Measurements from ENCODE around the gene EBF3. TPM values are rescaled to one million over a fixed set of nuclear protein-coding genes. Genes with fewer than 3 reads are reported as not detected.

The EBF3 gene
- total and polyA plus RNA-seq, 2 experiments from 2014 or later = 0.27 to 0.49 TPM

- TF ChIP-seq STAT1 (IDR thresholded peaks at IDR 0.05; ENCODE audit: unreplicated experiment) (no peak), NANOG (IDR thresholded peaks at IDR 0.05; ENCODE audit: borderline replicate concordance) (no peak), ETS1 (IDR thresholded peaks at IDR 0.05) (no peak), ZNF462 (CRISPR knock-in tag; IDR thresholded peaks at IDR 0.05) (no peak), ZNF331 (CRISPR knock-in tag; IDR thresholded peaks at IDR 0.05; ENCODE audit: low read depth) (no peak), POLR2AphosphoS5 (IDR thresholded peaks at IDR 0.05; ENCODE audit: low read depth) (no peak), CTCF (conservative IDR thresholded peaks at IDR 0.05; ENCODE audit: low read depth in 2 of 2) (no peak)
- TF ChIP-seq, protein P1, sequence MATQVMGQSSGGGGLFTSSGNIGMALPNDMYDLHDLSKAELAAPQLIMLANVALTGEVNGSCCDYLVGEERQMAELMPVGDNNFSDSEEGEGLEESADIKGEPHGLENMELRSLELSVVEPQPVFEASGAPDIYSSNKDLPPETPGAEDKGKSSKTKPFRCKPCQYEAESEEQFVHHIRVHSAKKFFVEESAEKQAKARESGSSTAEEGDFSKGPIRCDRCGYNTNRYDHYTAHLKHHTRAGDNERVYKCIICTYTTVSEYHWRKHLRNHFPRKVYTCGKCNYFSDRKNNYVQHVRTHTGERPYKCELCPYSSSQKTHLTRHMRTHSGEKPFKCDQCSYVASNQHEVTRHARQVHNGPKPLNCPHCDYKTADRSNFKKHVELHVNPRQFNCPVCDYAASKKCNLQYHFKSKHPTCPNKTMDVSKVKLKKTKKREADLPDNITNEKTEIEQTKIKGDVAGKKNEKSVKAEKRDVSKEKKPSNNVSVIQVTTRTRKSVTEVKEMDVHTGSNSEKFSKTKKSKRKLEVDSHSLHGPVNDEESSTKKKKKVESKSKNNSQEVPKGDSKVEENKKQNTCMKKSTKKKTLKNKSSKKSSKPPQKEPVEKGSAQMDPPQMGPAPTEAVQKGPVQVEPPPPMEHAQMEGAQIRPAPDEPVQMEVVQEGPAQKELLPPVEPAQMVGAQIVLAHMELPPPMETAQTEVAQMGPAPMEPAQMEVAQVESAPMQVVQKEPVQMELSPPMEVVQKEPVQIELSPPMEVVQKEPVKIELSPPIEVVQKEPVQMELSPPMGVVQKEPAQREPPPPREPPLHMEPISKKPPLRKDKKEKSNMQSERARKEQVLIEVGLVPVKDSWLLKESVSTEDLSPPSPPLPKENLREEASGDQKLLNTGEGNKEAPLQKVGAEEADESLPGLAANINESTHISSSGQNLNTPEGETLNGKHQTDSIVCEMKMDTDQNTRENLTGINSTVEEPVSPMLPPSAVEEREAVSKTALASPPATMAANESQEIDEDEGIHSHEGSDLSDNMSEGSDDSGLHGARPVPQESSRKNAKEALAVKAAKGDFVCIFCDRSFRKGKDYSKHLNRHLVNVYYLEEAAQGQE (IDR thresholded peaks at IDR 0.05; ENCODE audit: unreplicated experiment) = no peak
- no peak for ATAC-seq
- H3K4me3 Mint-ChIP-seq = no peak overlapping the region
- DNase-seq (ENCODE audit: low spot score) = no peak
- no peaks in the 10 kb centered on the region for H3F3A ChIP-seq (replicated peaks; ENCODE audit: low read depth)
- H3K4me2 ChIP-seq = no peak overlapping the region
- peaks cover 6% of the 10 kb centered on the region; the same call in 1 of the 2 replicates for H3K9me2 ChIP-seq (ENCODE audit: insufficient read depth)
- no peaks in the 10 kb centered on the region for H3K4me1 ChIP-seq (ENCODE audit: insufficient read depth)
- no peaks in the 10 kb centered on the region for H3K79me2 ChIP-seq (replicated peaks; ENCODE audit: insufficient read depth)
- H2AFZ ChIP-seq = no peak overlapping the region
- H3K27me3 Mint-ChIP-seq (ENCODE audit: insufficient read depth, low read depth, poor library complexity) = peaks cover 4% of the 10 kb centered on the region
- peaks cover 3% of the 10 kb centered on the region; the same call in 1 of the 3 replicates for H3K4me1 Mint-ChIP-seq
- H3K36me3 ChIP-seq (ENCODE audit: insufficient read depth) = no peaks in the 10 kb centered on the region
- no peaks in the 10 kb centered on the region for H4K20me1 ChIP-seq (replicated peaks; ENCODE audit: insufficient read depth)
- no peak overlapping the region for H3K27ac ChIP-seq (ENCODE audit: low read depth)
- peaks cover 33% of the 10 kb centered on the region for H3K9me3 Mint-ChIP-seq
- H3K27ac Mint-ChIP-seq = no peak overlapping the region
- H3K4me3 ChIP-seq = no peak overlapping the region
- peaks cover 17% of the 10 kb centered on the region for H3K36me3 Mint-ChIP-seq (ENCODE audit: low read depth)
- H3K27me3 ChIP-seq (ENCODE audit: insufficient read depth) = no peaks in the 10 kb centered on the region
Observed at GRCh38 chr10:129800796-129801340, 163.2 kb downstream of the EBF3 start.
